IMR-90 (cell line): ENCODE data around the gene PIEZO1. TPM values are rescaled to one million over a fixed set of nuclear protein-coding genes. Genes with fewer than 3 reads are reported as not detected.
A peak's percentile ranks its signal among the peaks of the same experiment; 100 is the strongest.

Experiments used
- ATAC-seq: fragments of 200-7000 bp; cut with Tn5 transposase; 2 replicates; pipeline ENCODE4 v1.9.1; 2020; ENCODE audit warnings: low read depth, mild to moderate bottlenecking, moderate library complexity
- BruUV-seq: library from RNA; stranded (reverse); fragments of 400-500 nt; replicated peaks from 2 replicates; lab custom pipeline; 2021; lab: Mats Ljungman, UMichigan
- CTCF ChIA-PET: fragments of 300-600 bp; formaldehyde crosslinking; extraction: SDS; loops from one replicate; lab custom pipeline; 2021; ENCODE audit warnings: antibody characterized with exemption; lab: Yijun Ruan, JAX
- POLR2A ChIA-PET: fragments of 300-600 bp; sonication (Branson Sonifier 250); formaldehyde crosslinking; loops from one replicate; lab custom pipeline; 2022; ENCODE audit warnings: antibody characterized with exemption; ENCODE audit not compliant: unreplicated experiment; lab: Charles Lee
- DNase-seq: peaks from one replicate; pipeline ENCODE4 v3.0.0; 2013
- H2AFZ ChIP-seq: replicated peaks from 2 replicates; pipeline ENCODE3; 2013; ENCODE audit warnings: low read length, mild to moderate bottlenecking; ENCODE audit not compliant: poor library complexity
- H2AK5ac ChIP-seq: 2 replicates; pipeline ENCODE4 v1.6.1; 2013; ENCODE audit warnings: low read depth, low read length, inconsistent platforms
- H2AK9ac ChIP-seq: replicated peaks from 2 replicates; pipeline ENCODE3; 2013; ENCODE audit warnings: mild to moderate bottlenecking, low read depth, low read length, moderate library complexity; ENCODE audit not compliant: poor library complexity
- H2BK120ac ChIP-seq: 2 replicates; pipeline ENCODE4 v1.6.1; 2013; ENCODE audit warnings: low read depth, low read length, inconsistent platforms
- H2BK15ac ChIP-seq: 3 replicates; pipeline ENCODE4 v1.6.1; 2013; ENCODE audit warnings: low read depth, low read length, inconsistent platforms
- H2BK20ac ChIP-seq: 2 replicates; pipeline ENCODE4 v1.6.1; 2013; ENCODE audit warnings: low read depth, mild to moderate bottlenecking, inconsistent platforms, low read length, moderate library complexity
- H2BK5ac ChIP-seq: 2 replicates; pipeline ENCODE4 v1.6.1; 2013; ENCODE audit warnings: mild to moderate bottlenecking, low read depth, low read length, inconsistent platforms; ENCODE audit not compliant: poor library complexity, severe bottlenecking
- H3K14ac ChIP-seq: replicated peaks from 2 replicates; pipeline ENCODE4 v1.6.1; 2013; ENCODE audit warnings: low read depth, low read length, inconsistent platforms
- H3K18ac ChIP-seq: 2 replicates; pipeline ENCODE4 v1.6.1; 2013; ENCODE audit warnings: low read depth, low read length, control low read depth
- H3K23ac ChIP-seq: 2 replicates; pipeline ENCODE4 v1.6.1; 2013; ENCODE audit warnings: low read depth, low read length, inconsistent platforms
- H3K27ac ChIP-seq: 2 replicates; pipeline ENCODE4 v1.5.1; 2013; ENCODE audit warnings: mild to moderate bottlenecking, control low read depth, low read length; ENCODE audit not compliant: insufficient read depth
- H3K27me3 ChIP-seq: 2 replicates; pipeline ENCODE4 v1.6.1; 2013; ENCODE audit warnings: low read length; ENCODE audit not compliant: control insufficient read depth, insufficient read depth
- H3K36me3 ChIP-seq: 2 replicates; pipeline ENCODE4 v1.6.1; 2013; ENCODE audit warnings: low read length, mixed read lengths; ENCODE audit not compliant: control insufficient read depth, insufficient read depth
- H3K4ac ChIP-seq: 2 replicates; pipeline ENCODE4 v1.6.1; 2013; ENCODE audit warnings: low read depth, low read length, inconsistent platforms
- H3K4me1 ChIP-seq: 2 replicates; pipeline ENCODE4 v1.6.1; 2013; ENCODE audit warnings: low read length, mixed read lengths; ENCODE audit not compliant: control insufficient read depth, insufficient read depth
- H3K4me2 ChIP-seq: 2 replicates; pipeline ENCODE4 v1.6.1; 2013; ENCODE audit warnings: low read depth, mild to moderate bottlenecking, control low read depth, low read length, moderate library complexity
- H3K4me3 ChIP-seq: 2 replicates; pipeline ENCODE4 v1.5.1; 2013; ENCODE audit warnings: low read depth, mild to moderate bottlenecking, control low read depth, low read length, moderate library complexity; ENCODE audit not compliant: insufficient read depth
- H3K56ac ChIP-seq: 2 replicates; pipeline ENCODE4 v1.6.1; 2013; ENCODE audit warnings: low read length, inconsistent platforms; ENCODE audit not compliant: insufficient read depth; ENCODE audit errors: extremely low read depth
- H3K79me1 ChIP-seq, 2 experiments: 2 replicates each; pipeline ENCODE4 v1.6.1; 2013; ENCODE audit warnings: low read length in 2 of 2, inconsistent platforms in 1 of 2, low read depth in 1 of 2
- H3K9ac ChIP-seq: 2 replicates; pipeline ENCODE4 v1.6.1; 2013; ENCODE audit warnings: low read depth, low read length, control low read depth
- H3K9me1 ChIP-seq: 2 replicates; pipeline ENCODE4 v1.6.1; 2013; ENCODE audit warnings: low read length, inconsistent platforms; ENCODE audit not compliant: insufficient read depth
- H3K9me3 ChIP-seq: 2 replicates; pipeline ENCODE4 v1.6.1; 2013; ENCODE audit warnings: low read length; ENCODE audit not compliant: control insufficient read depth, insufficient read depth
- H4K20me1 ChIP-seq: 2 replicates; pipeline ENCODE4 v1.6.1; 2013; ENCODE audit warnings: low read length, inconsistent platforms; ENCODE audit not compliant: insufficient read depth
- H4K5ac ChIP-seq: 2 replicates; pipeline ENCODE4 v1.6.1; 2013; ENCODE audit warnings: mild to moderate bottlenecking, low read depth, low read length, control low read depth
- H4K8ac ChIP-seq, 2 experiments: 2 replicates each; pipeline ENCODE4 v1.6.1; 2013; ENCODE audit warnings: low read depth in 2 of 2, low read length in 2 of 2, control low read depth in 1 of 2, inconsistent platforms in 1 of 2
- H4K91ac ChIP-seq: 2 replicates; pipeline ENCODE4 v1.6.1; 2013; ENCODE audit warnings: low read depth, low read length, inconsistent platforms; ENCODE audit not compliant: insufficient read depth
- BHLHE40 ChIP-seq: fragments of 150-350 bp; IDR thresholded peaks from 2 replicates; pipeline ENCODE4 v1.6.1; 2016; ENCODE audit warnings: mild to moderate bottlenecking, low read depth, low read length
- CEBPB ChIP-seq: IDR thresholded peaks from 2 replicates; pipeline ENCODE4 v1.6.1; 2012; ENCODE audit warnings: low read depth, low read length, improper control_type of control experiment
- CHD1 ChIP-seq: IDR thresholded peaks from 2 replicates; pipeline ENCODE4 v1.6.1; 2012; ENCODE audit warnings: low read depth, low read length, improper control_type of control experiment
- CTCF ChIP-seq: conservative IDR thresholded peaks from 2 replicates; pipeline ENCODE4 v1.5.1; 2012; ENCODE audit warnings: mild to moderate bottlenecking, low read depth, low read length, improper control_type of control experiment
- ELK1 ChIP-seq: fragments of 150-350 bp; IDR thresholded peaks from 2 replicates; pipeline ENCODE4 v1.6.1; 2016; ENCODE audit warnings: low read depth, mild to moderate bottlenecking, low read length, moderate library complexity, borderline replicate concordance
- FOS ChIP-seq: fragments of 150-350 bp; IDR thresholded peaks from 2 replicates; pipeline ENCODE4 v1.6.1; 2016; ENCODE audit warnings: low read depth, low read length
- MAFK ChIP-seq: IDR thresholded peaks from 2 replicates; pipeline ENCODE4 v1.6.1; 2012; ENCODE audit warnings: low read depth, low read length, improper control_type of control experiment
- MAZ ChIP-seq: IDR thresholded peaks from 2 replicates; pipeline ENCODE4 v1.6.1; 2012; ENCODE audit warnings: low read depth, mild to moderate bottlenecking, low read length, improper control_type of control experiment, moderate library complexity, borderline replicate concordance
- MXI1 ChIP-seq: IDR thresholded peaks from 2 replicates; pipeline ENCODE4 v1.6.1; 2012; ENCODE audit warnings: low read depth, mild to moderate bottlenecking, low read length, moderate library complexity, borderline replicate concordance
- NFE2L2 ChIP-seq: fragments of 150-350 bp; IDR thresholded peaks from 2 replicates; pipeline ENCODE4 v1.6.1; 2016; ENCODE audit warnings: low read depth, mild to moderate bottlenecking, low read length
- POLR2A ChIP-seq: IDR thresholded peaks from 2 replicates; pipeline ENCODE4 v1.6.1; 2012; ENCODE audit warnings: mild to moderate bottlenecking, low read depth, low read length
- RAD21 ChIP-seq: IDR thresholded peaks from 2 replicates; pipeline ENCODE4 v1.6.1; 2012; ENCODE audit warnings: low read length, improper control_type of control experiment
- RCOR1 ChIP-seq: IDR thresholded peaks from 2 replicates; pipeline ENCODE4 v1.6.1; 2012; ENCODE audit warnings: mild to moderate bottlenecking, low read length, improper control_type of control experiment; ENCODE audit not compliant: insufficient replicate concordance
- RFX5 ChIP-seq: IDR thresholded peaks from 2 replicates; pipeline ENCODE4 v1.8.0; 2012; ENCODE audit warnings: low read depth, mild to moderate bottlenecking, low read length, moderate library complexity
- SMC3 ChIP-seq: fragments of 150-350 bp; IDR thresholded peaks from 2 replicates; pipeline ENCODE4 v1.6.1; 2016; ENCODE audit warnings: low read depth, mild to moderate bottlenecking, antibody characterized with exemption, low read length, moderate library complexity
- USF2 ChIP-seq: fragments of 150-350 bp; IDR thresholded peaks from 2 replicates; pipeline ENCODE4 v1.6.1; 2017; ENCODE audit warnings: mild to moderate bottlenecking, antibody characterized with exemption, low read length, low read depth
- WGBS, 2 experiments: methylation state at CpG; one replicate each; pipeline versions ENCODE4 v1.1.5 to v1.1.7; 2013; ENCODE audit warnings: missing lambda C conversion rate in 2 of 2; ENCODE audit not compliant: insufficient read length in 1 of 2; ENCODE audit errors: extremely low coverage in 2 of 2; 5-methylcytosine and 5-hydroxymethylcytosine counted together
- dilution Hi-C: fragments of 300-500 bp; cut with HindIII; formaldehyde crosslinking; loops from one replicate; pipeline ENCODE4 v1.14.3; 2018; ENCODE audit warnings: low sequenced_read_pairs; ENCODE audit not compliant: unreplicated experiment
- in situ Hi-C: fragments of 300-500 bp; cut with MboI; formaldehyde crosslinking; loops from 3 replicates; pipeline ENCODE4 v1.14.3; 2019; ENCODE audit warnings: low sequenced_read_pairs, inconsistent platforms, mixed read lengths
- intact Hi-C: fragments of 100-400 bp; cut with micrococcal nuclease; formaldehyde crosslinking; loops from 2 replicates; pipeline ENCODE4 v1.10.0; 2022
- polyA plus RNA-seq, 3 experiments: library from polyadenylated mRNA; depleted of rRNA; stranded (reverse); fragments of >200 nt; gene quantifications; 2 replicates each; pipeline ENCODE4 v1.2.3, GENCODE V29; 2012; ENCODE audit warnings: low replicate concordance in 1 of 3
- total RNA-seq: library from RNA; depleted of rRNA; stranded (reverse); fragments of >200 nt; gene quantifications from 2 replicates; pipeline ENCODE4 v1.2.3, GENCODE V29; 2012

Gene PIEZO1
- total and polyA plus RNA-seq, 2 of the 4 experiments (the other 2 are of a cell fraction), result 36.2 to 372 TPM

GRCh38 chr16:88753602-88754001, 31.4 kb downstream of the PIEZO1 start:
- ATAC-seq, result no peak
- H3K4me3 ChIP-seq, result no peak overlapping the region
- no peak overlapping the region for H3K18ac ChIP-seq
- H3K79me1 ChIP-seq, result peaks cover 17 to 80% of the 10 kb centered on the region in 2 experiments
- in situ Hi-C loops, result no loop called here
- H3K23ac ChIP-seq, result no peak overlapping the region
- H3K9me3 ChIP-seq, result no peaks in the 10 kb centered on the region
- H2AFZ ChIP-seq, result no peak overlapping the region
- H3K27ac ChIP-seq, result no peak overlapping the region
- H2BK120ac ChIP-seq, result no peak overlapping the region
- BruUV-seq, result no TSS peak
- no peak for DNase-seq
- intact Hi-C loops, result no loop called here
- peak overlapping the region; percentile 12 for H2BK5ac ChIP-seq
- dilution Hi-C loops, result no loop called here
- H4K8ac ChIP-seq, result no peak overlapping the region
- peak overlapping the region; percentile 79 for H2AK9ac ChIP-seq
- no peak overlapping the region for H3K56ac ChIP-seq
- no peak overlapping the region for H3K9ac ChIP-seq
- H3K4me2 ChIP-seq, result no peak overlapping the region
- TF ChIP-seq CEBPB (no peak), USF2 (no peak), RAD21 (no peak), BHLHE40 (no peak), SMC3 (no peak), POLR2A (no peak), MXI1 (no peak), RCOR1 (no peak), MAFK (no peak), CHD1 (no peak), RFX5 (no peak), MAZ (no peak), ELK1 (no peak), FOS (no peak), NFE2L2 (no peak), CTCF (no peak)
- peaks cover 19% of the 10 kb centered on the region for H3K9me1 ChIP-seq
- no peaks in the 10 kb centered on the region for H3K27me3 ChIP-seq
- no peak overlapping the region for H4K91ac ChIP-seq
- 96% methylated on average over 4 of the region's 11 CpGs; no CpG with 5 or more reads in 1 of the 2 experiments for WGBS, 2 experiments
- POLR2A ChIA-PET, result no interaction called here
- H2BK20ac ChIP-seq, result no peak overlapping the region
- peaks cover 4% of the 10 kb centered on the region; the same call in 1 of the 2 replicates for H3K36me3 ChIP-seq
- no peak overlapping the region for H2BK15ac ChIP-seq
- peaks cover 20% of the 10 kb centered on the region for H3K4me1 ChIP-seq
- peak overlapping the region; percentile 70; the same call in 1 of the 2 replicates for H2AK5ac ChIP-seq
- H4K5ac ChIP-seq, result 0 out of 2 replicates have a peak overlapping the region, but pooled peaks have one; percentile 15
- no peak overlapping the region for H3K14ac ChIP-seq
- CTCF ChIA-PET, result interaction anchor here (1.0 kb wide), 1 partner anchor 16 kb away, joined by 5 read pairs; no protein-coding TSS in a partner anchor
- peaks cover 84% of the 10 kb centered on the region for H4K20me1 ChIP-seq
- no peak overlapping the region for H3K4ac ChIP-seq
